GM19099 (cell line): ENCODE results near the gene CAB39L.

Experiments
- POLR2A ChIP-seq: IDR thresholded peaks from 3 replicates; pipeline ENCODE4 v1.6.1; 2011; ENCODE audit warnings: low read depth; ENCODE audit not compliant: insufficient read length; ENCODE audit errors: extremely low read depth

CAB39L gene

DNA sequence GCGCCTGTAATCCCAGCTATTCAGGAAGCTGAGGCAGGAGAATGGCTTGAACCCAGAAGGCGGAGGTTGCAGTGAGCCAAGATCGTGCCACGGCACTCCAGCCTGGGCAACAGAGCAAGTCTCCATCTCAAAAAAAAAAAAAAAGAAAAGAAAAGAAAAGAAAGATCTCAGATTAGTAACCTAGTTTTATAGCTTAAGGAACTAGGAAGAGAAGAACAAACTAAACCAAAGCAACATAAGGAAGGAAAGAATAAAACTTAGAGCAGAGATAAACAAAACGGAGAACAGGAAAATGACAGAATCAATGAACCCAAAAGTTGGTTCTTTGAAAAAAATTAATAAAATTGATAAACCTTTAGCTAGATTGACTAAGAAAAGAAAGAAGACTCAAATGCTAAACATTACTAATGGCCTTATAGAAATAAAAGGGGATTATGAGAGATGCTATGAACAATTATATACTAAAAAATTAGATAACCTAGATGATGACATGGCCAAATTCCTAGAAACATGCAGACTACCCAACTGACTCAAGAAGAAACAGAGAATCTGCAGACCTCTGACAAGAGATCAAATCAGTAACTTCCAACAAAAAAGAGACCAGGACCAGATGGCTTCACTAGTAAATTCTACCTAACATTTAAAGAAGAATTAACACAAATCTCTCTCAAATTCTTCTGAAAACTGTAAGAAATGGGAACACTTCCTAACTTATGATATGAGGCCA, 127.9 kb downstream of the CAB39L start:
- TF ChIP-seq POLR2A, result no peak

DNA sequence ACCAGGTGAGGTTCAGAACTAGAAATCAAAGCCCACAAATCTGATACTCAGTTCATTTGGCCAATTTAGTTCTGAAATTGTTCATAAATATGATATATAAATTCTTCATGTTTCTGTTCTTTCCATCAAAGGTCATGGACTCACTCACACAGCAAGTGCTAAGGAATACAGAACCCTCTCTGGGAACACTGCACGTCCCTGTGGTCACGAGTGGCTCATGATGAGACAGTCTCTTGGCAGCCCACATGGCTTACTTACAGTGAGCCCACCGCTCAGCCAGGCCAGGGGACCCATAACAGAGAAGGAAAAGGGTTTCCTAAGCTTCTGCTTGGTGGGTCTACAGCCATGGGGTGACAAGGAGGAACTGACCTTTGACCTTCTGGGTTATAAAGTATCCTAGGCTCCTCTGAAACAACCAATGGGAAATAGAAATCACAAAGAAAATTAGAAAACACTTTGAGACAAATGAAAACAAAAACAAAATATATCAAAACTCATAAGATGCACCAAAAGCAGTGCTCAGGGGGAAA, 128.8 kb downstream of the CAB39L start:
- TF ChIP-seq POLR2A, result no peak

GRCh38 chr13:49314344-49314882, 129.5 kb downstream of the CAB39L start:
- TF ChIP-seq POLR2A, result no peak

DNA sequence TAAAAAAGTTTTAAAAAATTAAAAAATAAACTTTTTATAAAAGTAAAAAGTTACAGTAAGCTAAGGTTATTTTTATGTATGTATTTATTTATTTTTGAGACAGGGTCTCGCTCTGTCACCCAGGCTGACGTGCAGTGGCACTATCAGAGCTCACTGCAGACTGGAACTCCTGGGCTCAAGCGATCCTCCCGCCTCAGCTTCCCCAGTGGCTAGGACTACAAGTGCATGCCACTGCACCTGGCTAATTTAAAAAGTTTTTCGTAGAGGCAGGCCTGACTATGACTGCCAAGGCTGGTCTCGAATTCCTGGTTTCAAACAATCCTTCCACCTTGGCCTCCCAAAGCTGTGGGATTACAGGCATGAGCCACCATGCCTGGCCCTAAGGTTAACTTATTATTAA, 132.0 kb downstream of the CAB39L start:
- no peak for TF ChIP-seq POLR2A

DNA sequence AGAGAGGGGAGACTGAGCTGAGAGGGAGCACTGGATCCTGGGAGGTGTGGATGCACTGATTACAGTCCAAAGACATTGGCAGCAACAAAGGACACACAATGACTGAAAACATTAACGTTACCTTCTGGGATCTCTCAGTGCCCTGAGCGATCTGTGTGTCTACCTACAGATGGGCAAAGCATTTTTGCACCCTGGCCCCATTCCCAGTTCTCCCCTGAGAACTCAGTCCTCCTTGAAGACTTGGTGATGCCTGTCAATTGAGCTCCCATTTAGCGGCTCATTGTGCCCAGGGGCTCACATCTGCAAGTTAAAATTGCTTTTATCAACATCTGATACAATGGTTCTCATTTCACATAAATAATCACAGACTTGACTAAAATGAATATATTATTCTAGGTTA, 133.6 kb downstream of the CAB39L start:
- TF ChIP-seq POLR2A, result no peak

DNA sequence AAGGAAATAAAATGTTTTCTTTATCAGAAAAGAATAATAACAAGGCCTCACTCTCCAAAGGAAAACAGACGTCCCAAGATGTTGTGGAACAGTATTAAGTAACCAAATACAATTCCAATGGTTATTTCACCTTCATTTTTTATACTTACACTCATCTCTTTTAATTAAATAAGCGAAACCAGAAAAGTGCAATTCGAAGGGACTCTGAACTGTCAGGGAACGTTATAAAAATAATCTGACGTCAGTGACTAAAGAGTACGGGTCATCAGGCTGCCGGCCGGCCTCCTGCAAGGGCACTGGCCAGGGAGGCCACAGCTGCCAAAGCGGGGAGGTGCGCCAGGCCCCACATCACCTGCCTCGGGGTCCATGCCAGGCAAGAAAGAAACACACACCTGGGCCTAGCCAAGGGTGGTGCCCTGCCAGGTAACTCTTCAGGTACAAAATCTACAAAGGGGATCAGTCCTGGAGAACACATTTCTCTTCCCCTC, 134.9 kb downstream of the CAB39L start:
- no peak for TF ChIP-seq POLR2A

DNA sequence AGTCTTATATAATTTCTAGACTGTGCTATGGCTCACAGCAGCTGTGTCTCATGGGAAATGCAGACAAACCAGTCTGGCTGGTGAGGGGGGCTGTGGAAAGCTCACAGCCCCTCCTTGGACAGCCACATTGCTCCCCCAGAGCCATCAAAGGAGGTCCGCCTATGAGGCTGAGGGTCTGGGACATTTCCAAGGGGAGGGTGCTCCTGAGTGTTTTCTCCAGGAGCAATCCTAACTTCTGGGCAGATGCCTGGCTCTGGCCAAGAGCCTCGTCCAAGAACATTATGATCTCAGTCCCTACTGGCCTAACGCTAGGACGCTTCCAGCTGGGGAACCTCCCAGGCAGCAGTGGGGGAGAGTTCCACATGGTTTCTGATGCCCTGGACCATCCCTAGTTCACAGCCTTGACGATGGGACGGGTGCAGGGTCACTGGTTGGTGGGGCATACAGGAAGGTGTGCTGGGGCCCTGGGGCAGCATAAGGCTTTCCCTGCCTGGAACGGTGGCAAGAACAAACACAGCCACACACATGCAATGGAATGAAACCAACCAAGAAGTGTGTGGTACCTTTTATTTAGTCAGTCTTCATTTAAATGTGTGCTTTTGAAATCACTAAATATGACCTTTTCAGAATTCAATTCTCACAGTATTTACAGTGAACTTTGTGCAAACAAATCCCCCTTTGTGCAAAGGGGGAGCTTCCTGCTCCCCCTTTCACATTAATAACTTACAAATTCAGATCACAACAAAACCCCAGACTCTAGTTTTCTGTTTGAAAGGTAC, 135.6 kb downstream of the CAB39L start:
- TF ChIP-seq POLR2A, result no peak

- TF ChIP-seq POLR2A, result no peak
Observed at GRCh38 chr13:49307365-49307764, 136.5 kb downstream of the CAB39L start.

GRCh38 chr13:49305792-49306425, 138.0 kb downstream of the CAB39L start:
- no peak for TF ChIP-seq POLR2A

GRCh38 chr13:49304763-49305700, 138.8 kb downstream of the CAB39L start:
- no peak for TF ChIP-seq POLR2A

DNA sequence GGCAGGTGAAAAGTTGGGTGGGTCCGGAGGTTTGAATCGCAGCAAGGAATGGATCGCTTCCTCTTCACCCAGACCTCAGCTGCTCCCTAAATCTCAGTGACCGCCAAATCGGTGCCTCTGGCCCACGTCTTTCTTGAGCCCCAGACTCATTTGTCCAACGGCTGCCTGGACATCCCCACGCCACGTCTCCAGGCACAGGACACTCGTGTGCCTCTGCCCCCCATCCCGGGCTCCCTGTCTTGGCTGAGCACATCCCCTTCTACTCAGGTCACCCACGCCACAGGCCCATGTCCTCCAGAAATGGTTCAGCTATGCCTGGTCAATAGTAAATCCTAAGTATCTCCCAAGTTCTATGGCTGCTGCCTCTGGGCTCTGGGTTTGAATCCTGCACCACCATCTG, 139.5 kb downstream of the CAB39L start:
- no peak for TF ChIP-seq POLR2A

DNA sequence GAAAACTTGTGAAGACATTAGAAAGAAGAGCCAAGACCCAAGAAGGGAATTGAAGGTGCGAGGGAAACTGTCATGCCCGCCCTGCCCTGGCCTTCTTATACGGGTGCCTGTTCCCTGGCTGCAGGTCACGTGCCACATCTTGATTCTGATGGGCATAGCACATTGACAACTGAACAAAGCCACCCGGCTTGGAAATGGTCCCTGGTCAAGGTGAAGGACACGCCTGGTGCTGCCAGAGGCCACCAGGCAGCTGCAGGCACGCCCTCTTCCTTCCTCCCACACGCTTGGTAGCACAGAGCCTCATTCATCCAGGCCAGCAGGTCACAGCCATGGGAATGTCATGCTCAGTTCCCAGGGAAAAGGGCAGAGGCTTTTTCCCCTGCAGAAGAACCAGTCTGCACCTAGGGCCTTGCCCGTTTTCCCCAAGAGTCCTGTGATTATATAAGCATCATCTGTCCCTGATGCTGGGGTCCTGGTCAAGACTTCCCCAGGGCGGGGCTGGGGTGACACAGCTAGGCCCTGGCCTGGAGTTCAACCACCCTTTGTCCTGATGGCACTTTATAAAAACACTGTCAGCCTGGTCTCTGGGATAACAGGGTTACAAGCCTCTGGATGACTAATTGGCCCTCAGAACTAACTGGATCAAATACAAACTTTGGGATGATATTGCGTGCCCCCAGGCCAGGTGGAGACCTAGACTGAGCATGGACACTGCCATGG, 140.2 kb downstream of the CAB39L start:
- TF ChIP-seq POLR2A, result no peak

DNA sequence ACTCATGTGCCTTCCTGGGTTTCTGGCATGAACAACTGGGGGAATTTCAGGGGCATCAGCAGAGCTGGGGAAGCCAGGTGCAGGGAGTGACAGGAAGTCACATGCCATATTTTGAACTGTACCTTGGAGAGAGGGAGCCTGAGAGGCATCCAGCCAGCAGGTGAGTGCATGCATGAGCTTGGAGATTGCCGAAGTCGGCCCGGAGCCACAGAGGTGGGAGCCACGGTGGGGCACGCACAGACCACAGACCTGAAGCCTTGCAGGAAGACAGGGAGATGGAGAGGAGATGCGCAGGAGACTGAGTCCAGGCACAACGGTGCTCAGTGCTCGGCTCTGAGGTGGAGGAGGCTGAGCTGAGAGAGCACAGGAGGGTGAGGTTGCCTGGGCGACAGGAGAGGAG, 141.0 kb downstream of the CAB39L start:
- no peak for TF ChIP-seq POLR2A
